ENCODE measurements around the gene DACT1.

DNA sequence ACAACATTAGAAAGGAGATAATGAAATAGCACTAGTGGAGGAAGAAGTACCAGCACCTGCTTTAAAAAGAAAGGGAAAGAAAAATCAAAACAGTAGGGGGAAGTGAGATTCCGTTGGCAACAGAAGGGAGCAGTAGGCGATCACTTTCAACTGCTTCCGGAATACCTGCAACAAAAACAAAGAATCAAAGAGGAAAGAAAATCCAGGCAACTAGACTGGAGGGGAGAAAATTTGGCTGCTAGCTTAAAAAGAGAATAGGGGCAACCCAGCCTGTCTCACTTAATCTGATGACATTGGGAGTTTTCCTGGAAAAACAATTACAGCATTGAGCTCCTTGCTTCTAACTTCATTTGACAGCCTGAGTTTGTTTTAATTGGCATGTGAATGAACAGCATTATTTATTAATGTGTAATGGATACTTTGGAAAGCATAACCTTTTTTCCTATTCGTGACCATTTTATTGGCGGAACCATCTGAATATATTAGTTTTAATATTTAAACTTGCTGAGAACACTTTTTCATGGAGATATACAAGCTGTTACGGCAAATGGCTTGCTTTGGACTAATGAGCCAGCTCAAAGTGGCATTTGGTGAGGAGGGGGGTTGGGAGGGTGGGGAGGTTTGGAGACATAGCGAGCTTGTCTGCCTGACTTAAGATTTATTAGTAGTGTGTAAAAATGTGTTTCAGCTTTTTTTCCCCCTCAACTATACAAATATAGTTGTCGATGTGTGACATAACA is 2.5 kb upstream of the DACT1 start:
- no peak for TF ChIP-seq CBFB (CRISPR knock-in tag; IDR thresholded peaks at IDR 0.05)
- no peak for TF ChIP-seq CBX1 (IDR thresholded peaks at IDR 0.05; ENCODE audit: low read depth)
- no peak for TF ChIP-seq SIN3A (IDR thresholded peaks at IDR 0.05; ENCODE audit: borderline replicate concordance, low read depth, low read length)

All from HepG2 (cell line).